ENCODE data around the gene PTH1R. TPM values are rescaled to one million over a fixed set of nuclear protein-coding genes. Genes with fewer than 3 reads are reported as not detected.

The PTH1R gene
- polyA plus RNA-seq, 3 donors, result not detected

- peaks cover 0 to 3% of the 10 kb centered on the region in 2 donors for H3K27me3 ChIP-seq (ENCODE audit: control insufficient read depth in 2 of 2, insufficient read depth in 2 of 2, low read length in 2 of 2)
- H3K4me1 Mint-ChIP-seq, result peaks cover 8% of the 10 kb centered on the region
- TF ChIP-seq CTCF (IDR thresholded peaks at IDR 0.05), result no peak
- no peaks in the 10 kb centered on the region for H3K79me2 ChIP-seq (ENCODE audit: insufficient read depth, low read length)
- peaks cover 0 to 5% (median 0%) of the 10 kb centered on the region in 7 donors for H3K9me3 Mint-ChIP-seq
- H3K27ac Mint-ChIP-seq, result no peak overlapping the region
- no peak overlapping the region for H3K4me3 Mint-ChIP-seq
- no peak overlapping the region for H3K9ac ChIP-seq (ENCODE audit: insufficient read depth, low read length, poor library complexity, severe bottlenecking)
- no peaks in the 10 kb centered on the region for H4K20me1 ChIP-seq (ENCODE audit: insufficient read depth, low read length)
- H2AFZ ChIP-seq (ENCODE audit: insufficient read depth, low read depth, low read length, poor library complexity, severe bottlenecking), result no peak overlapping the region
- H3K27ac ChIP-seq (ENCODE audit: low read depth in 1 of 2, low read length in 2 of 2), result no peak overlapping the region
- intact Hi-C loops (cut with micrococcal nuclease), result no loop called here
- H3K9me3 ChIP-seq (replicated peaks in 1 of 2; ENCODE audit: control insufficient read depth in 1 of 2, insufficient read depth in 1 of 2, low read length in 2 of 2), result peaks cover 0 to 2% of the 10 kb centered on the region in 2 donors
- no peak overlapping the region for H3K4me3 ChIP-seq (replicated peaks in 1 of 3; ENCODE audit: low read depth in 2 of 3, low read length in 3 of 3)
- H3K4me2 ChIP-seq (replicated peaks; ENCODE audit: extremely low read depth, low read length, poor library complexity, severe bottlenecking), result no peak overlapping the region
- peaks cover 0 to 4% (median 1%) of the 10 kb centered on the region in 3 donors for H3K27me3 Mint-ChIP-seq (ENCODE audit: low read depth in 3 of 3)
- no peak for DNase-seq
- peaks cover 31 to 38% of the 10 kb centered on the region in 2 donors for H3K36me3 Mint-ChIP-seq
- H3K36me3 ChIP-seq (replicated peaks in 1 of 2; ENCODE audit: control insufficient read depth in 1 of 2, insufficient read depth in 2 of 2, low read length in 2 of 2), result peaks cover 11 to 35% of the 10 kb centered on the region in 2 donors
- H3K4me1 ChIP-seq (ENCODE audit: control insufficient read depth in 1 of 2, insufficient read depth in 2 of 2, low read length in 2 of 2), result peaks cover 5 to 12% of the 10 kb centered on the region in 2 donors
- no CpG with 5 or more reads among the region's 3 CpGs for WGBS (ENCODE audit: insufficient coverage)
Observed at GRCh38 chr3:46912986-46913385, 35.5 kb downstream of the PTH1R start.

- no peaks in the 10 kb centered on the region for H4K20me1 ChIP-seq (ENCODE audit: insufficient read depth, low read length)
- H3K9me3 Mint-ChIP-seq, result peaks cover 0 to 5% (median 0%) of the 10 kb centered on the region in 7 donors
- H3K27ac Mint-ChIP-seq, result no peak overlapping the region
- intact Hi-C loops (cut with micrococcal nuclease), result no loop called here
- no peak overlapping the region for H3K9ac ChIP-seq (ENCODE audit: insufficient read depth, low read length, poor library complexity, severe bottlenecking)
- no peak overlapping the region for H3K4me3 ChIP-seq (replicated peaks in 1 of 3; ENCODE audit: low read depth in 2 of 3, low read length in 3 of 3)
- peaks cover 0 to 4% (median 1%) of the 10 kb centered on the region in 3 donors for H3K27me3 Mint-ChIP-seq (ENCODE audit: low read depth in 3 of 3)
- H3K79me2 ChIP-seq (ENCODE audit: insufficient read depth, low read length), result no peaks in the 10 kb centered on the region
- no peak for TF ChIP-seq CTCF (IDR thresholded peaks at IDR 0.05)
- WGBS (ENCODE audit: insufficient coverage), result 77% methylated on average over 5 of the region's 8 CpGs
- peaks cover 8% of the 10 kb centered on the region for H3K4me1 Mint-ChIP-seq
- H2AFZ ChIP-seq (ENCODE audit: insufficient read depth, low read depth, low read length, poor library complexity, severe bottlenecking), result no peak overlapping the region
- H3K36me3 ChIP-seq (replicated peaks in 1 of 2; ENCODE audit: control insufficient read depth in 1 of 2, insufficient read depth in 2 of 2, low read length in 2 of 2), result peaks cover 17 to 42% of the 10 kb centered on the region in 2 donors
- H3K27me3 ChIP-seq (ENCODE audit: control insufficient read depth in 2 of 2, insufficient read depth in 2 of 2, low read length in 2 of 2), result peaks cover 0 to under 1% of the 10 kb centered on the region in 2 donors
- no peak overlapping the region for H3K4me2 ChIP-seq (replicated peaks; ENCODE audit: extremely low read depth, low read length, poor library complexity, severe bottlenecking)
- no peak overlapping the region for H3K27ac ChIP-seq (ENCODE audit: low read depth in 1 of 2, low read length in 2 of 2)
- no peak for DNase-seq
- H3K9me3 ChIP-seq (replicated peaks in 1 of 2; ENCODE audit: control insufficient read depth in 1 of 2, insufficient read depth in 1 of 2, low read length in 2 of 2), result peaks cover 0 to 2% of the 10 kb centered on the region in 2 donors
- H3K4me3 Mint-ChIP-seq, result no peak overlapping the region
- peaks cover 38 to 45% of the 10 kb centered on the region in 2 donors for H3K36me3 Mint-ChIP-seq
- peaks cover 5 to 12% of the 10 kb centered on the region in 2 donors for H3K4me1 ChIP-seq (ENCODE audit: control insufficient read depth in 1 of 2, insufficient read depth in 2 of 2, low read length in 2 of 2)
Observed at GRCh38 chr3:46913644-46914043, 36.1 kb downstream of the PTH1R start.
